VCaP (cell line): ENCODE measurements around the gene CRK.
A peak's percentile ranks its signal among the peaks of the same experiment; 100 is the strongest.

Experiments used
- H3K27ac ChIP-seq: fragments of 450-650 bp; 2 replicates; pipeline ENCODE4 v1.5.1; 2017
- CTCF ChIP-seq: fragments of 450-650 bp; conservative IDR thresholded peaks from 2 replicates; pipeline ENCODE4 v1.5.1; 2017; ENCODE audit warnings: mild to moderate bottlenecking, moderate library complexity

Gene CRK

GRCh38 chr17:1484676-1485422, 28.8 kb upstream of the CRK start:
- peak overlapping the region; percentile 94 for H3K27ac ChIP-seq
- no peak for TF ChIP-seq CTCF

GRCh38 chr17:1484060-1484535, 28.1 kb upstream of the CRK start:
- peak overlapping the region; percentile 94 for H3K27ac ChIP-seq
- TF ChIP-seq CTCF: no peak

GRCh38 chr17:1482680-1483079, 26.6 kb upstream of the CRK start:
- peak overlapping the region; percentile 94; the same call in 1 of the 2 replicates for H3K27ac ChIP-seq
- no peak for TF ChIP-seq CTCF

GRCh38 chr17:1481736-1482135, 25.7 kb upstream of the CRK start:
- peak overlapping the region; percentile 8; the same call in 1 of the 2 replicates for H3K27ac ChIP-seq

GRCh38 chr17:1480747-1481465, 24.9 kb upstream of the CRK start:
- no peak for TF ChIP-seq CTCF
- H3K27ac ChIP-seq: no peak overlapping the region; the same call in 1 of the 2 replicates

More at GRCh38 chr17:1481736-1482135, 25.7 kb upstream of the CRK start:
- no peak for TF ChIP-seq CTCF

- H3K27ac ChIP-seq: no peak overlapping the region
- TF ChIP-seq CTCF: no peak
Measured at GRCh38 chr17:1478418-1478817, 22.4 kb upstream of the CRK start.

- TF ChIP-seq CTCF: no peak
- H3K27ac ChIP-seq: no peak overlapping the region
Measured at GRCh38 chr17:1475321-1475854, 19.4 kb upstream of the CRK start.
